ENCODE results near the gene TMTC2.

DNA sequence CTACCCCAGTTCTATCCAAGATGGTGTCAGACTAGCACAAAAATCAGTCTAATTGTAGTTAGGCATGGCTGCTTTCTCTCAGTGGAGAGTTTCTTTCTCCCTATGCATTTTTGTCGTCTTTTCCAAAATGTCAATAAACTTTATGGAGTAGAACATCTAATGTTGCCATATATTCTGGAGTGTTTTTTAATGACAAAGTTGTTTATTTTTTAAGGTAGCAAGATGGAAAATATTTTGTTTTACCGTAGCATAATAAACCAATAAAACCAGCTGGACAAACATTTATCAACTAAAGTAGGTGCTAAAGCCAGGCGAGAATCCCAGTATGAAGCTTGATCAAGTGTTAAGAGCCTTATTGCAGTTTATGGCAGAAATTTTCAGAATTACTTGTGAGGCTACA, 146.3 kb downstream of the TMTC2 start:
- TF ChIP-seq EP300 (IDR thresholded peaks at IDR 0.05; ENCODE audit: borderline replicate concordance): no peak
- TF ChIP-seq, protein P1, sequence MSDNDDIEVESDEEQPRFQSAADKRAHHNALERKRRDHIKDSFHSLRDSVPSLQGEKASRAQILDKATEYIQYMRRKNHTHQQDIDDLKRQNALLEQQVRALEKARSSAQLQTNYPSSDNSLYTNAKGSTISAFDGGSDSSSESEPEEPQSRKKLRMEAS (IDR thresholded peaks at IDR 0.05): no peak
- TF ChIP-seq CREB1 (IDR thresholded peaks at IDR 0.05; ENCODE audit: low read depth): no peak
- no peak for TF ChIP-seq ZBTB7A (IDR thresholded peaks at IDR 0.05; ENCODE audit: low read depth)
- no peak for TF ChIP-seq TAF1 (IDR thresholded peaks at IDR 0.05; ENCODE audit: low read depth)
- TF ChIP-seq TCF12 (IDR thresholded peaks at IDR 0.05; ENCODE audit: low read depth): no peak
- TF ChIP-seq RAD21 (IDR thresholded peaks at IDR 0.05; ENCODE audit: low read depth): no peak
